ENCODE measurements around the gene SIGLEC6. TPM values are rescaled to one million over a fixed set of nuclear protein-coding genes. Genes with fewer than 3 reads are reported as not detected.

The SIGLEC6 gene
- total RNA-seq, 2 donors from 2014 or later, result 0.26 TPM; not detected in 1

GRCh38 chr19:51529301-51529700, 2.2 kb downstream of the SIGLEC6 start:
- H3K36me3 ChIP-seq (replicated peaks in 1 of 2; ENCODE audit: insufficient read depth in 1 of 2, low read depth in 2 of 2), result no peaks in the 10 kb centered on the region
- 27 to 32% methylated on average over 1 to 2 of the region's 2 CpGs for WGBS, 2 donors
- no peak overlapping the region for H3K4me3 ChIP-seq
- TF ChIP-seq CTCF (IDR thresholded peaks at IDR 0.05) (no peak), POLR2A (IDR thresholded peaks at IDR 0.05) (no peak)
- peaks cover 0 to 3% of the 10 kb centered on the region in 2 donors for H3K27me3 ChIP-seq
- intact Hi-C loops (cut with DNase I), result no loop called here
- no peaks in the 10 kb centered on the region for H3K9me3 ChIP-seq
- H3K4me1 ChIP-seq, result no peaks in the 10 kb centered on the region
- no peak for DNase-seq
- no peak overlapping the region for H3K27ac ChIP-seq
- ATAC-seq, result no peak

DNA sequence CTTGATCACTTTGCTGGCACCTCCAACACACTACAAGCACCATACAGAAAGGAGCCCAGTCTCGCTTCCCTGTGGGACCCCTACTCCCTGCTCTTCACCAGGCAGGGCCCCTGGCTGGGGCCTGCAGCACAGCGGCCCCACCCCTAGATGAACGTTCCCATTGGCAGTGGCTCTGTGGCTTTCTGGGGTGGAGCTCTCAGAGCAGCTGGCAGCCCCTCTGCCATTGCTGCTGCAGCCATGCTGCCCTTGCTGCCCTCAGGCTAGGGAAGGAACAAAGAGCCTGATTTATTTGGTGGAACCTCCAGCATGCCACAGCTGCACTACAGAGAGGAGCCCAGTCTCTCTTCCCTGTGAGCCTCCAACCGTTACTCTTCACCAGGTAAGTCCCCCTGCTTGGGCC, 5.8 kb downstream of the SIGLEC6 start:
- Histone ChIP-seq H3K36me3 (replicated peaks in 1 of 2; ENCODE audit: insufficient read depth in 1 of 2, low read depth in 2 of 2) (no peaks in the 10 kb centered on the region), H3K27me3 (peaks cover 0 to 2% of the 10 kb centered on the region in 2 donors), H3K27ac (no peak overlapping the region), H3K4me1 (no peaks in the 10 kb centered on the region), H3K4me3 (no peak overlapping the region), H3K9me3 (no peaks in the 10 kb centered on the region)
- ATAC-seq, result no peak
- TF ChIP-seq CTCF (IDR thresholded peaks at IDR 0.05) (no peak), POLR2A (IDR thresholded peaks at IDR 0.05) (no peak)
- intact Hi-C loops (cut with DNase I), result no loop called here
- no peak for DNase-seq
- whole genome bisulfite sequencing, 2 donors, result 41 to 43% methylated on average over 1 to 4 of the region's 4 CpGs

GRCh38 chr19:51524666-51525264, 6.7 kb downstream of the SIGLEC6 start:
- WGBS, 2 donors, result 55 to 66% methylated on average over 7 to 8 of the region's 8 CpGs
- Histone ChIP-seq H3K27ac (no peak overlapping the region), H3K27me3 (no peaks in the 10 kb centered on the region), H3K36me3 (replicated peaks in 1 of 2; ENCODE audit: insufficient read depth in 1 of 2, low read depth in 2 of 2) (no peaks in the 10 kb centered on the region), H3K9me3 (no peaks in the 10 kb centered on the region), H3K4me3 (no peak overlapping the region), H3K4me1 (no peaks in the 10 kb centered on the region)
- ATAC-seq (no peak), DNase-seq (no peak)
- TF ChIP-seq POLR2A (IDR thresholded peaks at IDR 0.05), result no peak
- intact Hi-C loops (cut with DNase I), result no loop called here

DNA sequence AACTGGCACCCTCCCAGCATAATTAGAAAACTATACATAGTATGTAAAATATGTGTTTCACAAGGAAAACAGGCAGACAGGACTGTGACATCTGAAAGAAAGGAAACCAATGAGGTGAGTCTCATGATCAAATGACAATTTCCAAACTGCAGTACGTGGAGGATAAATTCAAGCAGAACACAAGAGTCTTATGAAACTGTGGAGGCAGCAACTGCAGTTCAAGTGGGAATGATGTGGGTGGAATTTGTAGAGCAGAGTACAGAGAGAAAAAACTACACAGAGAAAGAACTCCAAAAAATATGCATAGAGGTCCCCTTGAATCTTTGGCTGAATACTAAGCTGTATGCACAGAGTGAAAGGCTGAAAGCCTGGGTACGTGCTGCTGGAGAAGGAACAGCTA, 9.7 kb downstream of the SIGLEC6 start:
- H3K4me3 ChIP-seq, result no peak overlapping the region
- WGBS, 2 donors, result 27 to 37% methylated on average over 2 of the region's 2 CpGs
- ATAC-seq (no peak), DNase-seq (no peak)
- no peaks in the 10 kb centered on the region for H3K4me1 ChIP-seq
- H3K36me3 ChIP-seq (replicated peaks in 1 of 2; ENCODE audit: insufficient read depth in 1 of 2, low read depth in 2 of 2), result no peaks in the 10 kb centered on the region
- no peaks in the 10 kb centered on the region for H3K9me3 ChIP-seq
- intact Hi-C loops (cut with DNase I), result no loop called here
- H3K27ac ChIP-seq, result no peak overlapping the region
- no peaks in the 10 kb centered on the region for H3K27me3 ChIP-seq
- TF ChIP-seq POLR2A (IDR thresholded peaks at IDR 0.05), result no peak
- TF ChIP-seq CTCF (IDR thresholded peaks at IDR 0.05), result no peak

GRCh38 chr19:51521357-51521756, 10.1 kb downstream of the SIGLEC6 start:
- 51 to 62% methylated on average over 2 of the region's 2 CpGs for WGBS, 2 donors
- no peak for ATAC-seq

More at GRCh38 chr19:51521357-51521756, 10.1 kb downstream of the SIGLEC6 start:
- intact Hi-C loops (cut with DNase I), result no loop called here
- no peaks in the 10 kb centered on the region for H3K9me3 ChIP-seq
- no peak for DNase-seq
- no peaks in the 10 kb centered on the region for H3K27me3 ChIP-seq
- no peak overlapping the region for H3K4me3 ChIP-seq
- H3K27ac ChIP-seq, result no peak overlapping the region
- TF ChIP-seq CTCF (IDR thresholded peaks at IDR 0.05), result no peak
- TF ChIP-seq POLR2A (IDR thresholded peaks at IDR 0.05), result no peak
- no peaks in the 10 kb centered on the region for H3K36me3 ChIP-seq (replicated peaks in 1 of 2; ENCODE audit: insufficient read depth in 1 of 2, low read depth in 2 of 2)
- H3K4me1 ChIP-seq, result no peaks in the 10 kb centered on the region

Data from body of pancreas (tissue), 4 donors.